ENCODE data around the gene PSMD5.

DNA sequence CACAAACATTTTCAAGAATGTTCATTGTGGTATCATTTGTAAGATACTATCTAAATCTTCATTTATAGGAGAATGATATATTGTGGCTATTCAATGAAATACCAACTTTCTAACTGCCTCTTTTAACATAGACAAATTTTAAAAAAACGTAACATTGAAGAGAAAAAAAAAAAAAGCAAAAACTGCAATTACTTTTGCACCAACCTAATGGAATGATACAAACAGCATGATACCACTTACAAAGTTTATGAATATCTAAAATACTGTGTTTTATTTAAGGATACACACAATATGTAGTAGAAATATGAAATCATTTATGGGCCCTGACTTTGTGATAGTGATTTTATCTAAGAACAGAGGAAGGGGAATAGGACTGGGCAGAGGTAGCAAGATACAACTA is 24.1 kb downstream of the PSMD5 start:
- TF ChIP-seq, protein P1, sequence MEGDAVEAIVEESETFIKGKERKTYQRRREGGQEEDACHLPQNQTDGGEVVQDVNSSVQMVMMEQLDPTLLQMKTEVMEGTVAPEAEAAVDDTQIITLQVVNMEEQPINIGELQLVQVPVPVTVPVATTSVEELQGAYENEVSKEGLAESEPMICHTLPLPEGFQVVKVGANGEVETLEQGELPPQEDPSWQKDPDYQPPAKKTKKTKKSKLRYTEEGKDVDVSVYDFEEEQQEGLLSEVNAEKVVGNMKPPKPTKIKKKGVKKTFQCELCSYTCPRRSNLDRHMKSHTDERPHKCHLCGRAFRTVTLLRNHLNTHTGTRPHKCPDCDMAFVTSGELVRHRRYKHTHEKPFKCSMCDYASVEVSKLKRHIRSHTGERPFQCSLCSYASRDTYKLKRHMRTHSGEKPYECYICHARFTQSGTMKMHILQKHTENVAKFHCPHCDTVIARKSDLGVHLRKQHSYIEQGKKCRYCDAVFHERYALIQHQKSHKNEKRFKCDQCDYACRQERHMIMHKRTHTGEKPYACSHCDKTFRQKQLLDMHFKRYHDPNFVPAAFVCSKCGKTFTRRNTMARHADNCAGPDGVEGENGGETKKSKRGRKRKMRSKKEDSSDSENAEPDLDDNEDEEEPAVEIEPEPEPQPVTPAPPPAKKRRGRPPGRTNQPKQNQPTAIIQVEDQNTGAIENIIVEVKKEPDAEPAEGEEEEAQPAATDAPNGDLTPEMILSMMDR (conservative IDR thresholded peaks at IDR 0.05 in 1 of 2, IDR thresholded peaks at IDR 0.05 in 1 of 2; ENCODE audit: low read depth in 1 of 2, low read length in 2 of 2) = no peak
- TF ChIP-seq EZH2 (IDR thresholded peaks at IDR 0.05; ENCODE audit: low read length, missing control alignments) = no peak

Data from fibroblast of lung (primary cell).